Urinary bladder (tissue), 4 donors: Measurements from ENCODE around the gene PCYT1B. TPM values are rescaled to one million over a fixed set of nuclear protein-coding genes. Genes with fewer than 3 reads are reported as not detected.

ENCODE experiments used
- DNase-seq: peaks from one replicate; pipeline ENCODE4 v3.0.0-alpha.2; 2015; ENCODE audit errors: extremely low spot score
- H3K27ac ChIP-seq: one replicate; pipeline ENCODE4 v1.5.1; 2013; ENCODE audit warnings: low read depth, mild to moderate bottlenecking, moderate library complexity
- H3K36me3 ChIP-seq: one replicate; pipeline ENCODE4 v1.6.1; 2013; ENCODE audit warnings: mild to moderate bottlenecking, moderate library complexity; ENCODE audit not compliant: insufficient read depth
- H3K4me1 ChIP-seq: one replicate; pipeline ENCODE4 v1.6.1; 2013; ENCODE audit warnings: mild to moderate bottlenecking, moderate library complexity; ENCODE audit not compliant: insufficient read depth
- H3K4me3 ChIP-seq: one replicate; pipeline ENCODE4 v1.5.1; 2013; ENCODE audit warnings: low read depth, low read length
- WGBS: extraction: QIAGEN DNeasy Blood & Tissue Kit; methylation state at CpG from one replicate; pipeline ENCODE4 v1.1.7; 2013; 5-methylcytosine and 5-hydroxymethylcytosine counted together
- polyA plus RNA-seq: library from polyadenylated mRNA; stranded (reverse); fragments of 200-250 nt; gene quantifications from one replicate; pipeline ENCODE4 v1.2.3, GENCODE V29; 2013
- small RNA-seq: library from RNA; depleted of rRNA; stranded (forward); fragments of <200 nt; gene quantifications from one replicate; pipeline ENCODE3, GENCODE V24; 2014
- total RNA-seq: library from RNA; depleted of rRNA; stranded (reverse); fragments of >200 nt; gene quantifications from one replicate; pipeline ENCODE4 v1.2.3, GENCODE V29; 2014
- donor health status: healthy with polysubstance abuse.
- donor health status: healthy.

The PCYT1B gene
- total and polyA plus RNA-seq, 2 donors: 1.4 to 3.2 TPM

DNA sequence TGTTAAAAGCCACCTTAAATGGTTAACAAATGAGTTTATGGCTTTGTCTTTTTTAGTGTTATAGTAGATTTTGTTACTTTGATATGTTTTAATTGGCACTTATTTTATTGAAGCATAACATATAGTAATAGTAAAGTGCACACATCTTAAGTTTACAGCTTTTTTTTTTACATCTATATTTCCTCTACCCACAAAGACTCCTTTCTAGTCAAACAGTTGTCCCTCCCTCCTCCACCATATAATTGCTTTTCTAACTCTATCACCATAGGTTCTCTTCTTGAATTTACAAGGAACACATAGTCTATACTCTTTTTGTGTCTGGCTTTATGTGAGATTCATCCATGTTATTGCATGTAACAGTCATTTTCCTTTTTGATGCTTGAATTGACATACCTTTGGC, 110.6 kb downstream of the PCYT1B start:
- no peaks in the 10 kb centered on the region for H3K4me1 ChIP-seq
- H3K27ac ChIP-seq: no peak overlapping the region
- H3K4me3 ChIP-seq: no peak overlapping the region
- H3K36me3 ChIP-seq: no peaks in the 10 kb centered on the region
- no peak for DNase-seq

DNA sequence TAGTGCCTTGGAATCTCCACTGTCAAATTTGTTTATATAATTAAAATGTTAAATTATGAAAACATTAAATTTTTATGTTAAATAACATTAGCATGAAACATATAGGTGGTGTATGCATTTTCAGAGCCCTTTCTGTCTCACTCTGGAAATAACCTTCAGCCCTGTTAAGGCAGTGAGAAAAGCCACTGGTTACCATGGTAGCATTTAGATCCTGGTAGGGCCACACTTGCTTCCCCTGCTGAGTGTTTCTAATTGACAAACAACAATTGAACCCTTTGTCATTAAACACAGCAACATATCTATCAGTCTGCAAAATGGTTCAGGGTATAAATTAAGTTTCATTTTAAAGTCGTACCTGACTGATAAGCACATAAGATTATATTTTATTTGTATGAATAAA, 118.5 kb downstream of the PCYT1B start:
- Histone ChIP-seq H3K4me3 (no peak overlapping the region), H3K4me1 (no peaks in the 10 kb centered on the region), H3K27ac (no peak overlapping the region), H3K36me3 (peaks cover 2% of the 10 kb centered on the region)
- 67% methylated on average over 1 of the region's 1 CpG for WGBS
- DNase-seq: no peak

DNA sequence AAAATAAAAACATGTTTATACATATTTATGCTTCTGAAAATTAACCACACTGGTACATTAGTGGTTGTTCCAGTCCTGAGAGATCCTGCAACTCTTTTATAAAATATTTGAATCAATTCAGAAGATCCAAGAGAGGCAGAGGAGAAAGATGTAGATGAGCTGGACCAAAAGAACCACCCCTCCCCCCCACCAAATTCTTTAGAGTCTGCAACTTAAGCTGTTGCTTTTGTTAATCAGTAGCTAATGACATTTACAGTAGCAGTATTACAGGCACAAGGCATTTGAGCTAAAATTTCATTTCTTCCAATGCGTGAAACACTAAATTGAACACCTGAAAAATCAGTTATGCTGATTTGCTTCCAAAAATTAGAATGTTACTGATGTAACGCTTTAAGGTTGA, 120.5 kb downstream of the PCYT1B start:
- Histone ChIP-seq H3K4me3 (no peak overlapping the region), H3K4me1 (no peaks in the 10 kb centered on the region), H3K27ac (no peak overlapping the region), H3K36me3 (peaks cover 2% of the 10 kb centered on the region)
- DNase-seq: no peak
- 96% methylated on average over 2 of the region's 2 CpGs for WGBS

DNA sequence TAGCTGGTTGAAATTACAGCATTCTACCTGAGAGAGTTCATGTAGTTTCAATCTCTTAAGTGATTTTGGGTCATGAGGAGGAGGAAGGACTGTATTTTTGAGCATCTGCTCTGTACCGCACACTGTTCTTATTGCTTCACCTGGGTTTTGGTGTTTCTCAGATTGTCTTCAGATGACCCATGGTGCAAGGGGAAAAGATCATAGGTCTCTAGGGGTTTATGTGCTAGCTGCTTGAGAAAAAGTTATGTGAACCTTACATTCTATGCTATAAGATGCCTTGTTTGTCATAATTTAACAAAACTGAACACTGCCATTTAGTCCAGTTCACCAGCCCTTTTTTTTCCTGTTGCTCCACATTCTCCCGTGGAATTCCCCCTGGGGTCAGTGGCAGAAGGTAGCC, 121.7 kb downstream of the PCYT1B start:
- Histone ChIP-seq H3K36me3 (no peaks in the 10 kb centered on the region), H3K27ac (no peak overlapping the region), H3K4me1 (no peaks in the 10 kb centered on the region), H3K4me3 (no peak overlapping the region)
- WGBS: 93% methylated on average over 2 of the region's 2 CpGs
- DNase-seq: no peak

DNA sequence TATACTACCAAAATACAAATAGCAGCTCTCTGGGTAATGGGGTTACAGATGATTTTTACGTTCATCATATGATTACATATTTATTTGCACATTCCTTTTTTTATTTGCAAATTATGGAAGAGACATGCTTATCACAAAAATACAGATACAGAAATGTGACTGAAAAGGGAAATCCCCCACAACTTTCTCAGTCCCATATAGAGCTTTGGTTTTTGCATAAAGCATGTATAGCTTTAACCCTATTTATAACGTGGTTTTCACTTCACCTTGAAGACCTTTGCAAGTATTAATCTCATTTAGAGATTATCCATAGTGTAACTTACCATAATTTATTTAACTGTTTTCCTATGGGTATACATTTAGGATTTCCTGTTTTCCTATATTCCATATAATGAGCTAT, 126.7 kb downstream of the PCYT1B start:
- DNase-seq: no peak
- Histone ChIP-seq H3K36me3 (no peaks in the 10 kb centered on the region), H3K27ac (no peak overlapping the region), H3K4me1 (no peaks in the 10 kb centered on the region), H3K4me3 (no peak overlapping the region)
- 90% methylated on average over 2 of the region's 2 CpGs for WGBS

DNA sequence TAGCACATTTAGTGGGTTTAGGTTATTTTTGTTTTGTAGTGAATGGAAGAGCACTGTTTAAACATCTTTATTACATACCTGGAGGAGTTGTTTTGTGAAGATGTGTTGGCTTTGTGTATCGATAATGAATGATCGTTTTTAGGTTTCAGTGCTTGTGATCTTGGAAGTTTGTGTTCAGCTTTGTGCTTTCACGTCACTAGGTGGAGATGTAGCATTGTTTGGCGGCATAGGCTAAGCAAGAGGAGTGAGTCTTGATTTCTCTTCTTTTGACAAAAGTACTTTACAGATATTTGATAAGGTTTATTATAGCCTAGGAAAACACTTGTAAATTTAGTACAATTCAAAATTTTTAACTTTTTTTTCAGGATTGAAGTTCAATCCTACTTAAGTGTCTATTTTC, 131.7 kb downstream of the PCYT1B start:
- no peak for DNase-seq
- H3K27ac ChIP-seq: no peak overlapping the region
- no peak overlapping the region for H3K4me3 ChIP-seq
- 48% methylated on average over 4 of the region's 4 CpGs for WGBS
- H3K4me1 ChIP-seq: no peaks in the 10 kb centered on the region
- no peaks in the 10 kb centered on the region for H3K36me3 ChIP-seq

DNA sequence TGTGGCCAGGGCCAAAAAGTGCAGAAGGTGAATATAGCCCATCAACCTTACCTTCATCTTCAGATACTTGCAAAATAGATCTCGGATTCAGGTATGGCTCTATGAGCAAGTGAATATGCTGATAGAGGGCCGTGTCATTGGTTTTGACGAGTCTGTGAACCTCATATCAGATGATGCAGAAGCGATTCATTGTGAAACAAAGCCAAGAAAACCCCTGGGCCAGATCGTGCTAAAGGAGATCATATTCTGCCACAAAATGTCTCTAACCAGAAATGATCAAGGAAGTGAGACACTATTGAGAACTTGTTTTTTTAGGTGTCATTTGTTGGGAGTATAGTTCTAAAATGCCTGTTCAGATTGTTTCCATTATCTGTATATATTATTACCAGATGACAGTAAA, 133.7 kb downstream of the PCYT1B start:
- no peak for DNase-seq
- no peak overlapping the region for H3K4me3 ChIP-seq
- 82% methylated on average over 5 of the region's 5 CpGs for WGBS
- H3K4me1 ChIP-seq: no peaks in the 10 kb centered on the region
- H3K36me3 ChIP-seq: no peaks in the 10 kb centered on the region
- no peak overlapping the region for H3K27ac ChIP-seq

DNA sequence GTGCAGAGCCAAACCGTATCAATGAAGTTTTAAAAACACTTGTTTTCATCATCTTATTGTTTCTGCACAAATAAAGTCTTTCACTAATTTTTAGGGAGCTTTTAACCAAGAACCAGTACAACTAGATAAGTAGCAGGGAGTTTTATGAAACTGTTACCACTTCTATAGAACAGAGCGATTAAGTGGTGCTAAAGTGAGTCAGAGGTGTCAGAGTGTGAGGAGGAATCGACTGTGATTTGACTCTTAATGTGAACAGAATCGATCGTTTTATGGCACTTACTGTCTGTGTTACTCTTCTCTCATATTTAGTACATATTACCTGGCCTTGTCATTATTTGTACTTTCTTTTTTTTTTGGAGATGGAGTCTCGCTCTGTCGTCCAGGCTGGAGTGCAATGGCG, 138.8 kb downstream of the PCYT1B start:
- H3K4me1 ChIP-seq: no peaks in the 10 kb centered on the region
- no peaks in the 10 kb centered on the region for H3K36me3 ChIP-seq
- H3K4me3 ChIP-seq: no peak overlapping the region
- no peak for DNase-seq
- WGBS: 96% methylated on average over 8 of the region's 8 CpGs
- H3K27ac ChIP-seq: no peak overlapping the region

Small RNAs within 50 kb of the gene (small RNA-seq; reads per million reads assigned to genes)
- not detected for gene SNRPEP9

Other genes with a start within 250 kb of the PCYT1B start
- gene PDK3, start 182.1 kb downstream of the PCYT1B start, total RNA-seq: 21.5 TPM
- 8.4 TPM for gene PDK3, start 182.1 kb downstream of the PCYT1B start, polyA plus RNA-seq
- gene POLA1, start 46.6 kb upstream of the PCYT1B start, total RNA-seq: 37.9 TPM
- gene POLA1, start 46.6 kb upstream of the PCYT1B start, polyA plus RNA-seq: 7.2 TPM